Lower lobe of right lung (tissue), 2 donors: Measurements from ENCODE around the gene GPATCH3. TPM values are rescaled to one million over a fixed set of nuclear protein-coding genes. Genes with fewer than 3 reads are reported as not detected.
A peak's percentile ranks its signal among the peaks of the same experiment; 100 is the strongest.
"Not testable (repeated sequence)": the region's sequence is repeated elsewhere in the genome, so short reads cannot be mapped to it uniquely, and the experiment has no call there.

ENCODE experiments used
- ATAC-seq, 2 donors: fragments of 200-7000 bp; cut with Tn5 transposase; one replicate each; pipeline ENCODE4 v1.9.1; 2020 to 2022; ENCODE audit warnings: mild to moderate bottlenecking in 2 of 2, moderate library complexity in 2 of 2
- DNase-seq: peaks from one replicate; pipeline ENCODE4 v3.0.0-alpha.2; 2020
- H3K27ac ChIP-seq: fragments of 200-600 bp; one replicate; pipeline ENCODE4 v1.8.0; 2022
- H3K27me3 ChIP-seq: fragments of 200-600 bp; one replicate; pipeline ENCODE4 v1.8.0; 2022; ENCODE audit warnings: low read depth
- H3K36me3 ChIP-seq: fragments of 200-600 bp; one replicate; pipeline ENCODE4 v1.8.0; 2022; ENCODE audit warnings: mild to moderate bottlenecking
- H3K4me1 ChIP-seq: fragments of 200-600 bp; one replicate; pipeline ENCODE4 v1.8.0; 2022
- H3K4me3 ChIP-seq: fragments of 200-600 bp; one replicate; pipeline ENCODE4 v1.8.0; 2022; ENCODE audit warnings: mild to moderate bottlenecking
- H3K9me3 ChIP-seq: fragments of 200-600 bp; one replicate; pipeline ENCODE4 v1.8.0; 2022
- intact Hi-C: fragments of 100-400 bp; cut with DNase I; formaldehyde crosslinking; loops from one replicate; pipeline ENCODE4 v1.11.0; 2022
- total RNA-seq: library from RNA; stranded (reverse); fragmentation: NEBNext Ultra II Directional; extraction: Animal tissue kit (Norgen Biotek cat#: 25700); gene quantifications from one replicate; pipeline ENCODE4 v1.2.1, GENCODE V29; 2021
- TF ChIP-seq, protein P1 (sequence below): fragments of 200-600 bp; IDR thresholded peaks from one replicate; pipeline ENCODE4 v1.8.0; 2022; ENCODE audit warnings: antibody characterized with exemption, mild to moderate bottlenecking
- donor health status: DM: no; HTN: yes; CAD: no; lungs with severe emphysema.

GPATCH3 gene
- total RNA-seq, 1 donor from 2014 or later = 16.1 TPM

DNA sequence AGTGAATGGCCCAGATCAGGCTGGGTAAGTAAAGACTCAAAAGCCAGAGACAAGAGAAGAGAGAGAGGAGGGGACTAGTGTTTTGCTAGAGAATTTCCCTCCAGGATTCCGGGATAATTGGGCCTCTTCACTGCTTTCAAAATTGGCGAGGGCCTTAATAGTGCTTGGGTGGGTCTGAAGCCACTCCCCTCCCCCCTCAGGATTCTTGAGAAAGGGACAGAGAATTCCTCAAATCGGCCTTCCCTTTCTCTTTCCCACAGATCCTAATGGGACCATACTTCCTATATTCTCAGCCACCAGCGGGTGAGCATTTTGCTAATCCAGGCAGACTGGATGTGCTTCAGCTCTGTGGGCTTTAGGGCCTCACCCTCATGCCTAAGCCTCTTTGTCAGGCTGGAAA, 25.4 kb downstream of the GPATCH3 start:
- peaks cover 3% of the 10 kb centered on the region for H3K4me1 ChIP-seq
- intact Hi-C loops = no loop called here
- no peak for DNase-seq
- H3K9me3 ChIP-seq = no peaks in the 10 kb centered on the region
- no peak for ATAC-seq
- H3K27me3 ChIP-seq = no peaks in the 10 kb centered on the region
- TF ChIP-seq, protein P1, sequence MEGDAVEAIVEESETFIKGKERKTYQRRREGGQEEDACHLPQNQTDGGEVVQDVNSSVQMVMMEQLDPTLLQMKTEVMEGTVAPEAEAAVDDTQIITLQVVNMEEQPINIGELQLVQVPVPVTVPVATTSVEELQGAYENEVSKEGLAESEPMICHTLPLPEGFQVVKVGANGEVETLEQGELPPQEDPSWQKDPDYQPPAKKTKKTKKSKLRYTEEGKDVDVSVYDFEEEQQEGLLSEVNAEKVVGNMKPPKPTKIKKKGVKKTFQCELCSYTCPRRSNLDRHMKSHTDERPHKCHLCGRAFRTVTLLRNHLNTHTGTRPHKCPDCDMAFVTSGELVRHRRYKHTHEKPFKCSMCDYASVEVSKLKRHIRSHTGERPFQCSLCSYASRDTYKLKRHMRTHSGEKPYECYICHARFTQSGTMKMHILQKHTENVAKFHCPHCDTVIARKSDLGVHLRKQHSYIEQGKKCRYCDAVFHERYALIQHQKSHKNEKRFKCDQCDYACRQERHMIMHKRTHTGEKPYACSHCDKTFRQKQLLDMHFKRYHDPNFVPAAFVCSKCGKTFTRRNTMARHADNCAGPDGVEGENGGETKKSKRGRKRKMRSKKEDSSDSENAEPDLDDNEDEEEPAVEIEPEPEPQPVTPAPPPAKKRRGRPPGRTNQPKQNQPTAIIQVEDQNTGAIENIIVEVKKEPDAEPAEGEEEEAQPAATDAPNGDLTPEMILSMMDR = no peak
- H3K4me3 ChIP-seq = no peak overlapping the region
- H3K36me3 ChIP-seq = peaks cover 30% of the 10 kb centered on the region
- H3K27ac ChIP-seq = no peak overlapping the region

- intact Hi-C loops, DNase-seq, ATAC-seq, H3K27ac ChIP-seq, H3K4me3 ChIP-seq, H3K27me3 ChIP-seq, H3K9me3 ChIP-seq, H3K4me1 ChIP-seq: not testable (repeated sequence)
- H3K36me3 ChIP-seq = peaks cover 12% of the 10 kb centered on the region
Measured at GRCh38 chr1:26873097-26873496, 27.2 kb downstream of the GPATCH3 start.

- Histone ChIP-seq H3K9me3 (no peaks in the 10 kb centered on the region), H3K36me3 (no peaks in the 10 kb centered on the region), H3K27ac (peak overlapping the region; percentile 99), H3K4me1 (peaks cover 27% of the 10 kb centered on the region), H3K4me3 (peak overlapping the region; percentile 79), H3K27me3 (no peaks in the 10 kb centered on the region)
- TF ChIP-seq, protein P1 = no peak
- peak; percentile 95 to 96 for ATAC-seq
- DNase-seq = peak; percentile 97
- intact Hi-C loops = no loop called here
Measured at GRCh38 chr1:26864610-26865480, 35.4 kb downstream of the GPATCH3 start.

GRCh38 chr1:26863685-26864077, 36.6 kb downstream of the GPATCH3 start:
- TF ChIP-seq, protein P1 = no peak
- Histone ChIP-seq H3K4me3 (peak overlapping the region; percentile 79), H3K27me3 (no peaks in the 10 kb centered on the region), H3K9me3 (no peaks in the 10 kb centered on the region), H3K27ac (peak overlapping the region; percentile 99), H3K36me3 (no peaks in the 10 kb centered on the region), H3K4me1 (peaks cover 27% of the 10 kb centered on the region)
- ATAC-seq (no peak), DNase-seq (no peak)
- intact Hi-C loops = no loop called here

- no peaks in the 10 kb centered on the region for H3K27me3 ChIP-seq
- H3K27ac ChIP-seq = peak within 1 kb of the TSS; percentile 99
- H3K4me1 ChIP-seq = peaks cover 27% of the 10 kb centered on the region
- intact Hi-C loops = no loop called here
- ATAC-seq = peak; percentile 72 to 80
- peak within 1 kb of the TSS; percentile 79 for H3K4me3 ChIP-seq
- no peaks in the 10 kb centered on the region for H3K36me3 ChIP-seq
- peak; percentile 85 for DNase-seq
- TF ChIP-seq, protein P1 = peak; percentile 39
- H3K9me3 ChIP-seq = no peaks in the 10 kb centered on the region
Measured at GRCh38 chr1:26862781-26863684, 37.2 kb downstream of the GPATCH3 start, which contains the start of gene SFN. Gene SFN, plus strand, starts transcription at chr1:26863149. Its CDS starts 64 bp downstream, at chr1:26863213.
